Endothelial cell of umbilical vein (primary cell): ENCODE data around the gene IP6K2.

Experiments used
- CTCF ChIP-seq, 2 donors: IDR thresholded peaks; 1 replicate in 1 of 2; 2 replicates in 1 of 2; pipeline ENCODE4 v1.5.1; 2011; ENCODE audit warnings: low read length in 2 of 2, mild to moderate bottlenecking in 2 of 2, moderate library complexity in 2 of 2, control low read depth in 1 of 2, inconsistent platforms in 1 of 2, low read depth in 1 of 2; ENCODE audit not compliant: insufficient read depth in 1 of 2; ENCODE audit errors: extremely low read depth in 1 of 2
- EZH2 ChIP-seq: IDR thresholded peaks from 2 replicates; pipeline ENCODE4 v1.6.1; 2012; ENCODE audit warnings: borderline replicate concordance, low read depth, mild to moderate bottlenecking, moderate library complexity, low read length, inconsistent platforms; ENCODE audit not compliant: severe bottlenecking
- FOS ChIP-seq: IDR thresholded peaks from 2 replicates; pipeline ENCODE4 v1.6.1; 2011; ENCODE audit warnings: mild to moderate bottlenecking, low read length, moderate library complexity, borderline replicate concordance; ENCODE audit not compliant: insufficient read depth
- POLR2A ChIP-seq: IDR thresholded peaks from 2 replicates; pipeline ENCODE4 v1.6.1; 2012; ENCODE audit warnings: low read depth, mild to moderate bottlenecking, control low read depth, low read length
- POLR2AphosphoS5 ChIP-seq: IDR thresholded peaks from 2 replicates; pipeline ENCODE4 v1.6.1; 2012; ENCODE audit warnings: low read depth, mild to moderate bottlenecking, control low read depth, low read length, moderate library complexity; ENCODE audit not compliant: insufficient read depth
- TF ChIP-seq, protein P1 (sequence below): IDR thresholded peaks from 2 replicates; pipeline ENCODE4 v1.6.1; 2011; ENCODE audit not compliant: insufficient read depth, insufficient read length

- TF ChIP-seq CTCF (IDR thresholded peaks at IDR 0.05; ENCODE audit: extremely low read depth in 1 of 2, insufficient read depth in 1 of 2, low read depth in 1 of 2, low read length in 2 of 2) (no peak), POLR2AphosphoS5 (no peak), POLR2A (no peak), FOS (no peak), EZH2 (no peak)
- TF ChIP-seq, protein P1, sequence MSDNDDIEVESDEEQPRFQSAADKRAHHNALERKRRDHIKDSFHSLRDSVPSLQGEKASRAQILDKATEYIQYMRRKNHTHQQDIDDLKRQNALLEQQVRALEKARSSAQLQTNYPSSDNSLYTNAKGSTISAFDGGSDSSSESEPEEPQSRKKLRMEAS = no peak
Measured at GRCh38 chr3:48680811-48681540, 36.0 kb downstream of the IP6K2 start.
